K562 (cell line): ENCODE measurements around the gene PRKCSH. TPM values are rescaled to one million over a fixed set of nuclear protein-coding genes. Genes with fewer than 3 reads are reported as not detected.

Experiments
- COPS2 ChIP-seq: fragments of 450-650 bp; conservative IDR thresholded peaks from 2 replicates; pipeline ENCODE4 v1.6.1; 2016; ENCODE audit warnings: mild to moderate bottlenecking, moderate library complexity
- CTBP1 ChIP-seq: fragments of 450-650 bp; IDR thresholded peaks from 2 replicates; pipeline ENCODE4 v1.6.1; 2016; ENCODE audit warnings: borderline replicate concordance
- EGR1 ChIP-seq: fragments of 450-650 bp; conservative IDR thresholded peaks from 2 replicates; pipeline ENCODE4 v1.6.1; 2017; ENCODE audit warnings: mild to moderate bottlenecking
- EHMT2 ChIP-seq: fragments of 450-650 bp; IDR thresholded peaks from 2 replicates; pipeline ENCODE4 v1.6.1; 2018; ENCODE audit warnings: antibody characterized with exemption
- FOXP1 ChIP-seq: sonication (generic); formaldehyde crosslinking; IDR thresholded peaks from 2 replicates; pipeline ENCODE4 v1.8.0; 2022; ENCODE audit warnings: mild to moderate bottlenecking, missing genetic modification reagents
- GTF2F1 ChIP-seq: IDR thresholded peaks from 2 replicates; pipeline ENCODE4 v1.6.1; 2011; ENCODE audit warnings: low read depth, low read length, improper control_type of control experiment
- KDM4B ChIP-seq, 2 experiments: fragments of 450-650 bp in 1 of 2; sonication (generic) in 1 of 2; IDR thresholded peaks; 2 replicates each; pipeline ENCODE4 v1.6.1; 2016 to 2017; ENCODE audit warnings: borderline replicate concordance in 2 of 2, antibody characterized with exemption in 1 of 2, low read depth in 1 of 2, mild to moderate bottlenecking in 1 of 2
- KDM5B ChIP-seq: fragments of 200-600 bp; sonication (generic); IDR thresholded peaks from 2 replicates; pipeline ENCODE4 v1.6.1; 2012; ENCODE audit warnings: low read depth, mild to moderate bottlenecking, moderate library complexity, low read length, control low read depth, inconsistent platforms; ENCODE audit not compliant: insufficient replicate concordance
- L3MBTL2 ChIP-seq: fragments of 450-650 bp; IDR thresholded peaks from 2 replicates; pipeline ENCODE4 v1.6.1; 2016; ENCODE audit warnings: mild to moderate bottlenecking, moderate library complexity
- MAFK ChIP-seq: IDR thresholded peaks from 2 replicates; pipeline ENCODE4 v1.6.1; 2011; ENCODE audit warnings: low read length, improper control_type of control experiment
- MBD2 ChIP-seq: sonication (generic); IDR thresholded peaks from 2 replicates; pipeline ENCODE4 v1.6.1; 2016; ENCODE audit warnings: low read depth, borderline replicate concordance
- POU5F1 ChIP-seq: fragments of 150-350 bp; IDR thresholded peaks from 2 replicates; pipeline ENCODE4 v1.6.1; 2014; ENCODE audit warnings: borderline replicate concordance, low read length, low read depth, mild to moderate bottlenecking; ENCODE audit not compliant: partially characterized antibody
- PRDM10 ChIP-seq: fragments of 450-650 bp; IDR thresholded peaks from 2 replicates; pipeline ENCODE4 v1.6.1; 2018; ENCODE audit not compliant: partially characterized antibody
- PYGO2 ChIP-seq: fragments of 450-650 bp; IDR thresholded peaks from 2 replicates; pipeline ENCODE4 v1.6.1; 2016; ENCODE audit warnings: mild to moderate bottlenecking, missing genetic modification characterization, moderate library complexity, missing compliant biosample characterization
- RBFOX2 ChIP-seq: fragments of 200-400 bp; formaldehyde crosslinking; IDR thresholded peaks from 2 replicates; pipeline ENCODE4 v1.6.1; 2017; ENCODE audit warnings: low read depth, mild to moderate bottlenecking, low read length, moderate library complexity
- SAFB ChIP-seq: fragments of 200-400 bp; formaldehyde crosslinking; IDR thresholded peaks from 2 replicates; pipeline ENCODE4 v1.6.1; 2017; ENCODE audit warnings: low read depth, low read length, borderline replicate concordance
- SAP30 ChIP-seq: fragments of 200-600 bp; sonication (generic); IDR thresholded peaks from 2 replicates; pipeline ENCODE4 v1.6.1; 2012; ENCODE audit warnings: borderline replicate concordance, low read depth, mild to moderate bottlenecking, moderate library complexity, low read length, control low read depth, inconsistent platforms; ENCODE audit not compliant: insufficient read depth, poor library complexity, severe bottlenecking
- SMAD3 ChIP-seq: fragments of 450-650 bp; formaldehyde crosslinking; conservative IDR thresholded peaks from 2 replicates; pipeline ENCODE4 v1.4.0; 2020; ENCODE audit warnings: mild to moderate bottlenecking
- SMC3 ChIP-seq: conservative IDR thresholded peaks from 2 replicates; pipeline ENCODE4 v1.6.1; 2011; ENCODE audit warnings: low read depth, low read length, improper control_type of control experiment; ENCODE audit not compliant: insufficient read depth
- STAT5B ChIP-seq: fragments of 250-450 bp; sonication (Bioruptor Pico); IDR thresholded peaks from 2 replicates; pipeline ENCODE4 v1.8.0; 2021; ENCODE audit warnings: mild to moderate bottlenecking, inconsistent platforms
- SUPT5H ChIP-seq: fragments of 450-650 bp; IDR thresholded peaks from 2 replicates; pipeline ENCODE4 v1.6.1; 2016
- YBX1 ChIP-seq: fragments of 450-650 bp; IDR thresholded peaks from 2 replicates; pipeline ENCODE4 v1.7.1; 2016; ENCODE audit warnings: mild to moderate bottlenecking
- ZNF280A ChIP-seq: fragments of 450-650 bp; IDR thresholded peaks from 2 replicates; pipeline ENCODE4 v1.6.1; 2018; ENCODE audit warnings: mild to moderate bottlenecking, low read depth; ENCODE audit not compliant: partially characterized antibody
- ZNF445 ChIP-seq: fragments of 250-450 bp; sonication (Bioruptor Pico); IDR thresholded peaks from 2 replicates; pipeline ENCODE4 v1.4.0; 2020; ENCODE audit warnings: low read depth, mild to moderate bottlenecking, moderate library complexity
- ZNF551 ChIP-seq: fragments of 250-450 bp; sonication (Bioruptor Pico); IDR thresholded peaks from 2 replicates; pipeline ENCODE4 v1.5.0; 2021; ENCODE audit warnings: mild to moderate bottlenecking, moderate library complexity
- ZNF79 ChIP-seq: fragments of 250-450 bp; sonication (Bioruptor Pico); IDR thresholded peaks from 2 replicates; pipeline ENCODE4 v1.4.0; 2020; ENCODE audit warnings: low read depth, mild to moderate bottlenecking, moderate library complexity
- polyA plus RNA-seq, 8 experiments: library from polyadenylated mRNA; depleted of rRNA in 4 of 8; stranded (reverse) in 5 of 8; unstranded in 3 of 8; fragments of >200 nt; fragmentation: Nextera tagmentation in 2 of 8; fragmentation: Illumina TruSeq in 1 of 8; extraction: Ambion mirVana in 2 of 8; extraction: Trizol in 1 of 8; gene quantifications; 2 replicates each; pipeline versions ENCODE4 v1.2.1 to v1.2.3, GENCODE V29; 2011 to 2014; ENCODE audit warnings: inconsistent platforms in 1 of 8, missing spikeins in 1 of 8
- total RNA-seq, 7 experiments: library from RNA; depleted of rRNA in 6 of 7; stranded (reverse); fragments of >200 nt in 6 of 7; fragmentation: Illumina TruSeq in 2 of 7; extraction: Trizol in 2 of 7; gene quantifications; 2 replicates each; pipeline versions ENCODE4 v1.2.1 to v1.2.3, GENCODE V29; 2011 to 2021; ENCODE audit warnings: low replicate concordance in 1 of 7

Gene PRKCSH
- total and polyA plus RNA-seq, 9 of the 15 experiments (the other 6 are each of a cell fraction or from before 2014, with no cell fraction given), result 2.3 to 297 (median 48.1) TPM

GRCh38 chr19:11446652-11447301 lies 11.3 kb downstream of the PRKCSH start (continued):
- no peak for TF ChIP-seq GTF2F1
- TF ChIP-seq SAFB, result no peak
- TF ChIP-seq SMC3, result peak; percentile 88
- TF ChIP-seq YBX1, result no peak
- no peak for TF ChIP-seq PYGO2 (tag)
- TF ChIP-seq COPS2, result no peak
- TF ChIP-seq ZNF79 (CRISPR knock-in tag), result no peak
- no peak for TF ChIP-seq POU5F1
- TF ChIP-seq STAT5B, result no peak
- TF ChIP-seq MBD2, result no peak
- TF ChIP-seq CTBP1, result 0 out of 2 replicates have a peak, but pooled peaks have one; percentile 23
- TF ChIP-seq MAFK, result no peak
- no peak for TF ChIP-seq ZNF551 (CRISPR knock-in tag)
- TF ChIP-seq KDM5B, result no peak
- TF ChIP-seq EHMT2, result no peak
- no peak for TF ChIP-seq SAP30
- no peak for TF ChIP-seq EGR1
- TF ChIP-seq PRDM10, result no peak
- no peak for TF ChIP-seq ZNF280A
- TF ChIP-seq RBFOX2, result no peak
- no peak for TF ChIP-seq KDM4B (IDR thresholded peaks at IDR 0.05; ENCODE audit: borderline replicate concordance in 2 of 2, low read depth in 1 of 2)
- TF ChIP-seq FOXP1, result 0 out of 2 replicates have a peak, but pooled peaks have one; percentile 41
- no peak for TF ChIP-seq L3MBTL2
- TF ChIP-seq ZNF445, result no peak
- no peak for TF ChIP-seq SMAD3 (CRISPR knock-in tag)
- TF ChIP-seq SUPT5H, result no peak
